Sigmoid colon (tissue), 7 donors: ENCODE measurements around the gene KCNJ10. TPM values are rescaled to one million over a fixed set of nuclear protein-coding genes. Genes with fewer than 3 reads are reported as not detected.

Experiments used
- DNase-seq: peaks from one replicate; pipeline ENCODE4 v3.0.0-alpha.2; 2019
- H3K27ac ChIP-seq, 4 donors: fragments of 200-600 bp; sonication (generic); one replicate each; pipeline ENCODE4 v1.5.1; 2016 to 2019; ENCODE audit warnings: mild to moderate bottlenecking in 1 of 4
- H3K27me3 ChIP-seq, 3 donors: fragments of 200-600 bp; sonication (generic); one replicate each; pipeline ENCODE4 v1.5.1; 2019; ENCODE audit warnings: mild to moderate bottlenecking in 1 of 3
- H3K36me3 ChIP-seq, 4 donors: fragments of 200-600 bp; sonication (generic); one replicate each; pipeline ENCODE4 v1.5.1; 2016 to 2019
- H3K4me1 ChIP-seq, 4 donors: fragments of 200-600 bp; sonication (generic); one replicate each; pipeline ENCODE4 v1.5.1; 2017 to 2019
- H3K4me3 ChIP-seq, 4 donors: fragments of 200-600 bp; sonication (generic); one replicate each; pipeline ENCODE4 v1.5.1; 2017 to 2019; ENCODE audit warnings: mild to moderate bottlenecking in 2 of 4, moderate library complexity in 1 of 4
- H3K9me3 ChIP-seq, 4 donors: fragments of 200-600 bp in 3 of 4; sonication (generic) in 3 of 4; one replicate each; pipeline versions ENCODE4 v1.5.1 to v1.6.1; 2013 to 2019
- EP300 ChIP-seq, 4 donors: sonication (generic); formaldehyde crosslinking; IDR thresholded peaks; one replicate each; pipeline ENCODE4 v1.6.1; 2017; ENCODE audit warnings: antibody characterized with exemption in 4 of 4
- POLR2A ChIP-seq, 2 donors: fragments of 450-650 bp; IDR thresholded peaks; one replicate each; pipeline ENCODE4 v1.6.1; 2016; ENCODE audit warnings: antibody characterized with exemption in 2 of 2, mild to moderate bottlenecking in 2 of 2, moderate library complexity in 2 of 2
- POLR2AphosphoS5 ChIP-seq, 4 donors: sonication (generic); formaldehyde crosslinking; IDR thresholded peaks; one replicate each; pipeline ENCODE4 v1.6.1; 2017; ENCODE audit warnings: antibody characterized with exemption in 4 of 4
- WGBS, 2 donors: extraction: QIAGEN DNeasy Blood & Tissue Kit; methylation state at CpG; one replicate each; pipeline ENCODE4 v1.1.7; 2013; 5-methylcytosine and 5-hydroxymethylcytosine counted together
- intact Hi-C: fragments of 100-400 bp; cut with DNase I; formaldehyde crosslinking; loops from one replicate; pipeline ENCODE4 v1.15.1; 2023
- polyA plus RNA-seq, 3 donors: library from polyadenylated mRNA; stranded (reverse); fragments of 200-250 nt; gene quantifications; one replicate each; pipeline ENCODE4 v1.2.3, GENCODE V29; 2013
- total RNA-seq, 4 donors: library from RNA; depleted of rRNA; stranded (reverse); fragments of >200 nt; gene quantifications; one replicate each; pipeline ENCODE4 v1.1.0, GENCODE V29; 2016
- TF ChIP-seq, protein P1 (sequence below), 4 experiments: fragments of 450-650 bp in 3 of 4; fragments of 200-600 bp in 1 of 4; IDR thresholded peaks; one replicate each; pipeline ENCODE4 v1.5.1; 2016 to 2019; ENCODE audit warnings: antibody characterized with exemption in 4 of 4, mild to moderate bottlenecking in 3 of 4, moderate library complexity in 2 of 4
- donor health status: healthy with polysubstance abuse.
- donor health status: Bipolar disorder and iron deficiency.
- donor health status: healthy.

Gene KCNJ10
- total RNA-seq (under 1 TPM in 2 of 4 donors, not detected in 2; 0.27 to 0.36 TPM), polyA plus RNA-seq (1 to 10 TPM in 1 of 3 donors, under 1 TPM in 1, not detected in 1; 0.23 to 1.3 TPM)

DNA sequence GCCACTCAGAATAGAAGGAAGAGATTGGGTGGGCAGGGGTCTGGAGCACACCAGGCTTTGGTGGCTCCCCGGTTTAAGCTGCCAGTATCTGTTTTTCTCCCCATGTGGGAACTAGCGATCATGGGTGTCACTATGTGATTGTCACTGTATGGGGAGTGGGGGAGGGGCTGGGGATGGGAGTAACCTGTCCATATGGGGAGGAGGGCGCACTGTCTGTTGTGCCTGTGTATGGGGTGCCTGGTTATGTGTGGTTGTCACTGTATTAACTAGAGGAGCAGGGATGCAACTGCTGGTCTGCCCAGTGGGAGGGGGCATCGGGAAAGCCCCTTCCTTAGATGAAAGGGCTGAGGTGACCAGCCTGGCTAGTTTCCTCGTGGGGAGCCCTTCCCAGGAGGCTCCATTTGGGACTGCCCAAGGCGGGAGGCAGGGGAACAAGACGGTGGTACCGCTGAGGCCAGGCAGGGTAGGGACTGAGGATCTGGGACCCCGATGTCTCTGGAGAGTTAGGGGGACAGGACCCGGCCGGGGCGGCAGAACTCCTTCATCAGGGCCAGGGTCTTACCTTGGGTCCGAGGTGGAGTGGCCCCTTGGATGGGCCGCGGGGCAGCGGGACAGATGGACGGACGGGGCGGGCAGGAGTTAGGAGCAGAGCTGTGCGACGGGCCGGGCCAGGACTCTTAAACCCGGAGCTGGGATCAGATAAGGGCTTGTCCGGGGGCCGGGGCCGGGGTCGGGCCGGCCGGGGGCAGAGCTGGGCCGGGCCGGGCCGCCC lies at the start of gene KCNJ10:
KCNJ10 (minus strand) TSS at position 701 of the 772 bp plus-strand sequence. CDS start 27,628 bp downstream, outside the sequence.
- H3K27me3 ChIP-seq = no peaks in the 10 kb centered on the region
- H3K27ac ChIP-seq = peak within 1 kb of the TSS in 2 of 4 donors; percentile 39 to 68
- peaks cover 0 to 13% (median 11%) of the 10 kb centered on the region in 4 donors for H3K4me1 ChIP-seq
- peak within 1 kb of the TSS; percentile 31 to 59 (median 54) for H3K4me3 ChIP-seq
- H3K9me3 ChIP-seq = no peaks in the 10 kb centered on the region
- intact Hi-C loops = no loop called here
- no peaks in the 10 kb centered on the region for H3K36me3 ChIP-seq
- peak; percentile 70 for DNase-seq
- WGBS, 2 donors = 13% methylated on average over 32 of the region's 32 CpGs
- TF ChIP-seq POLR2A (IDR thresholded peaks at IDR 0.05) (no peak), POLR2AphosphoS5 (IDR thresholded peaks at IDR 0.05) (no peak), EP300 (IDR thresholded peaks at IDR 0.05) (no peak)
- TF ChIP-seq, protein P1, sequence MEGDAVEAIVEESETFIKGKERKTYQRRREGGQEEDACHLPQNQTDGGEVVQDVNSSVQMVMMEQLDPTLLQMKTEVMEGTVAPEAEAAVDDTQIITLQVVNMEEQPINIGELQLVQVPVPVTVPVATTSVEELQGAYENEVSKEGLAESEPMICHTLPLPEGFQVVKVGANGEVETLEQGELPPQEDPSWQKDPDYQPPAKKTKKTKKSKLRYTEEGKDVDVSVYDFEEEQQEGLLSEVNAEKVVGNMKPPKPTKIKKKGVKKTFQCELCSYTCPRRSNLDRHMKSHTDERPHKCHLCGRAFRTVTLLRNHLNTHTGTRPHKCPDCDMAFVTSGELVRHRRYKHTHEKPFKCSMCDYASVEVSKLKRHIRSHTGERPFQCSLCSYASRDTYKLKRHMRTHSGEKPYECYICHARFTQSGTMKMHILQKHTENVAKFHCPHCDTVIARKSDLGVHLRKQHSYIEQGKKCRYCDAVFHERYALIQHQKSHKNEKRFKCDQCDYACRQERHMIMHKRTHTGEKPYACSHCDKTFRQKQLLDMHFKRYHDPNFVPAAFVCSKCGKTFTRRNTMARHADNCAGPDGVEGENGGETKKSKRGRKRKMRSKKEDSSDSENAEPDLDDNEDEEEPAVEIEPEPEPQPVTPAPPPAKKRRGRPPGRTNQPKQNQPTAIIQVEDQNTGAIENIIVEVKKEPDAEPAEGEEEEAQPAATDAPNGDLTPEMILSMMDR (IDR thresholded peaks at IDR 0.05) = no peak

- peaks cover 0 to 31% (median 5%) of the 10 kb centered on the region in 4 donors for H3K36me3 ChIP-seq
- peak overlapping the region in 1 of 4 donors; percentile 59 for H3K4me3 ChIP-seq
- WGBS, 2 donors = 90 to 96% methylated on average over 3 of the region's 3 CpGs
- intact Hi-C loops = loop anchor here (5.0 kb wide), 1 partner anchor 88 kb away; the partner anchor contains the start of gene PEA15
- DNase-seq = no peak
- TF ChIP-seq POLR2AphosphoS5 (IDR thresholded peaks at IDR 0.05) (no peak), EP300 (IDR thresholded peaks at IDR 0.05) (no peak)
- TF ChIP-seq, protein P1 (IDR thresholded peaks at IDR 0.05) = no peak
- H3K9me3 ChIP-seq = no peaks in the 10 kb centered on the region
- no peaks in the 10 kb centered on the region for H3K27me3 ChIP-seq
- peaks cover 0 to 66% (median 52%) of the 10 kb centered on the region in 4 donors for H3K4me1 ChIP-seq
- H3K27ac ChIP-seq = peak overlapping the region in 3 of 4 donors; percentile 84 to 89 (median 87)
Measured at GRCh38 chr1:160118928-160119327, 49.0 kb upstream of the KCNJ10 start.

DNA sequence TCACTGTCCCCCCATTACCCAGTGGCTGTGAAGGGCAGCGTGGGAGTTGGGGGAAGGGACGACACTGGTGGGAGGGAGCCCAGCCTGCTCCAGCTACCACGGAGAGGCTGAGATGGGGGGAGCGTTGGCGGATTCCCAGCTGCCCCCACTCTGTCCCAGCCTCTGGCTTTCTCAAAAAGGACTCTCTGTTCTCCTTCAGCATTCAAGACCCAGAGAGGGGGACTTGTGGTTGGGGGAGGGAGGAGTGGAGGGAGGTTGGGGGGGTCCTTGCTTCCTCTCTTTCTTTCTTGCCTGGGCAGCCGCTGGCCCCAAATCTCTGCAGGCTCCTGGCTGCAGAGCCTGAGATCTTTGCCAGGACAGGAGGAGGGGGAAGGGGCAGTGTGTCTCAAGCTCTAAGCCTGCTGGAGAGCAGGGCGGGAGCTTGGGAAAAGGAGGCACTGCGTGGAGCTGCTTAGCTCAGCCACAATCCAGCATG lies 47.8 kb upstream of the KCNJ10 start:
- DNase-seq = peak; percentile 89
- 50 to 56% methylated on average over 8 of the region's 8 CpGs for WGBS, 2 donors
- TF ChIP-seq EP300 (IDR thresholded peaks at IDR 0.05) = no peak
- TF ChIP-seq POLR2AphosphoS5 (IDR thresholded peaks at IDR 0.05) = peak in 3 of 4 donors; percentile 53 to 60 (median 58)
- TF ChIP-seq, protein P1 (IDR thresholded peaks at IDR 0.05) = no peak
- peaks cover 0 to 21% (median 3%) of the 10 kb centered on the region in 4 donors for H3K36me3 ChIP-seq
- H3K27ac ChIP-seq = peak overlapping the region; percentile 84 to 89 (median 86)
- no peaks in the 10 kb centered on the region for H3K27me3 ChIP-seq
- H3K9me3 ChIP-seq = no peaks in the 10 kb centered on the region
- peak overlapping the region; percentile 33 to 59 (median 54) for H3K4me3 ChIP-seq
- peaks cover 0 to 64% (median 47%) of the 10 kb centered on the region in 4 donors for H3K4me1 ChIP-seq
- intact Hi-C loops = loop anchor here (5.0 kb wide), 1 partner anchor 90 kb away; the partner anchor contains the start of gene PEA15

DNA sequence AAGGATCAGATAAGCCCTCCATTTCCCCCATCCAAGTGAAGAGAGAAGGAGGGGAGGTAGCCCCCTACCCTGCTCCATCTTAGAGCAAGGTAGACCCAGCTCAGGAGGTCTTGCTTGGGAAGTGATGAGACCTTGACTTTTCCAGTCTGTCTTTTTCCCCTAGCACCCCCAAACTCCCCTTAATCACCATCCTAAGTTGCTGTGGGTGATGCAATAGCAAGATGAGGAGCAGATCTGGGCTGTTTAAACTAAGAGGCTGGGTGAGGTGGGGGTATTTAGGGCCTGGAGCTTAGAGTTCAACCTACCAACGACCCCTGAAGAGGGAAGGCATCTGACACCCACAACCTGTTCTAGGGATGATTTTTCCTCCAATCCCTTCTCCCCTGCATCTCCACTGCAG lies 47.3 kb upstream of the KCNJ10 start:
- Histone ChIP-seq H3K4me3 (peak overlapping the region; percentile 33 to 59 (median 54)), H3K27me3 (no peaks in the 10 kb centered on the region), H3K27ac (peak overlapping the region; percentile 84 to 89 (median 86)), H3K4me1 (peaks cover 0 to 64% (median 47%) of the 10 kb centered on the region in 4 donors), H3K36me3 (peaks cover 0 to 17% (median 3%) of the 10 kb centered on the region in 4 donors), H3K9me3 (no peaks in the 10 kb centered on the region)
- DNase-seq = no peak
- 13 to 28% methylated on average over 1 of the region's 1 CpG for WGBS, 2 donors
- intact Hi-C loops = loop anchor here (5.0 kb wide), 1 partner anchor 90 kb away; the partner anchor contains the start of gene PEA15
- TF ChIP-seq EP300 (IDR thresholded peaks at IDR 0.05) (no peak), POLR2A (IDR thresholded peaks at IDR 0.05) (no peak), POLR2AphosphoS5 (IDR thresholded peaks at IDR 0.05) (no peak)
- TF ChIP-seq, protein P1 (IDR thresholded peaks at IDR 0.05) = no peak
